GM23338 (cell line): Measurements from ENCODE around the gene KIAA1328. TPM values are rescaled to one million over a fixed set of nuclear protein-coding genes. Genes with fewer than 3 reads are reported as not detected.

Experiments
- ATAC-seq: fragments of 200-7000 bp; cut with Tn5 transposase; 3 replicates; pipeline ENCODE4 v1.9.1; 2020
- DNase-seq: peaks from one replicate; pipeline ENCODE4 v3.0.0-alpha.2; 2015; ENCODE audit warnings: low spot score
- H2AFZ ChIP-seq: fragments of 200-600 bp; sonication (generic); 2 replicates; pipeline ENCODE4 v1.8.0; 2016; ENCODE audit warnings: antibody characterized with exemption, mild to moderate bottlenecking, moderate library complexity
- H3F3A ChIP-seq: fragments of 200-600 bp; sonication (generic); replicated peaks from 2 replicates; pipeline ENCODE4 v1.8.0; 2017; ENCODE audit warnings: antibody characterized with exemption, mixed run types, low read depth
- H3K27ac ChIP-seq: fragments of 200-600 bp; sonication (generic); 2 replicates; pipeline ENCODE4 v1.6.1; 2016; ENCODE audit warnings: low read depth
- H3K27me3 ChIP-seq: fragments of 200-600 bp; sonication (generic); 2 replicates; pipeline ENCODE4 v1.8.0; 2016; ENCODE audit warnings: mild to moderate bottlenecking, mixed run types, moderate library complexity; ENCODE audit not compliant: insufficient read depth
- H3K36me3 ChIP-seq: fragments of 200-600 bp; sonication (generic); 2 replicates; pipeline ENCODE4 v1.8.0; 2016; ENCODE audit warnings: mild to moderate bottlenecking; ENCODE audit not compliant: insufficient read depth
- H3K4me1 ChIP-seq: fragments of 200-600 bp; sonication (generic); 2 replicates; pipeline ENCODE4 v1.8.0; 2016; ENCODE audit warnings: mild to moderate bottlenecking, moderate library complexity; ENCODE audit not compliant: insufficient read depth
- H3K4me2 ChIP-seq: fragments of 200-600 bp; sonication (generic); 2 replicates; pipeline ENCODE4 v1.7.1; 2017; ENCODE audit warnings: mixed run types
- H3K4me3 ChIP-seq: fragments of 200-600 bp; sonication (generic); 2 replicates; pipeline ENCODE4 v1.6.1; 2016; ENCODE audit warnings: mixed run types
- H3K79me2 ChIP-seq: fragments of 200-600 bp; sonication (generic); replicated peaks from 2 replicates; pipeline ENCODE4 v1.8.0; 2017; ENCODE audit warnings: mild to moderate bottlenecking; ENCODE audit not compliant: insufficient read depth
- H3K9me2 ChIP-seq: fragments of 200-600 bp; sonication (generic); 2 replicates; pipeline ENCODE4 v1.8.0; 2017; ENCODE audit not compliant: insufficient read depth
- H4K20me1 ChIP-seq: fragments of 200-600 bp; sonication (generic); replicated peaks from 2 replicates; pipeline ENCODE4 v1.8.0; 2017; ENCODE audit warnings: mild to moderate bottlenecking; ENCODE audit not compliant: insufficient read depth
- H3K27ac Mint-ChIP-seq: 2 replicates; pipeline ENCODE4 v1.8.0; 2020; ENCODE audit warnings: inconsistent platforms, mild to moderate bottlenecking, moderate library complexity, mixed read lengths
- H3K27me3 Mint-ChIP-seq: 3 replicates; pipeline ENCODE4 v1.8.0; 2022; ENCODE audit warnings: low read depth, mild to moderate bottlenecking, moderate library complexity, mixed read lengths, inconsistent platforms; ENCODE audit not compliant: insufficient read depth, poor library complexity
- H3K36me3 Mint-ChIP-seq: 3 replicates; pipeline ENCODE4 v1.8.0; 2021; ENCODE audit warnings: low read depth, mild to moderate bottlenecking, inconsistent platforms, moderate library complexity, mixed read lengths
- H3K4me1 Mint-ChIP-seq: 3 replicates; pipeline ENCODE4 v1.8.0; 2020; ENCODE audit warnings: mild to moderate bottlenecking, inconsistent platforms, mixed read lengths
- H3K4me3 Mint-ChIP-seq: 3 replicates; pipeline ENCODE4 v1.8.0; 2021; ENCODE audit warnings: moderate library complexity, mild to moderate bottlenecking, inconsistent platforms, mixed read lengths
- H3K9me3 Mint-ChIP-seq: 3 replicates; pipeline ENCODE4 v1.8.0; 2020; ENCODE audit warnings: moderate library complexity, mild to moderate bottlenecking, inconsistent platforms, mixed read lengths
- CREB1 ChIP-seq: fragments of 250-450 bp; sonication (Bioruptor Pico); IDR thresholded peaks from 2 replicates; pipeline ENCODE4 v1.5.0; 2020; ENCODE audit warnings: low read depth, mild to moderate bottlenecking, moderate library complexity
- EZH2 ChIP-seq: fragments of 200-600 bp; sonication (generic); IDR thresholded peaks from one replicate; pipeline ENCODE4 v1.8.0; 2017; ENCODE audit warnings: antibody characterized with exemption, mild to moderate bottlenecking, low read depth; ENCODE audit not compliant: unreplicated experiment
- EZH2phosphoT487 ChIP-seq: fragments of 200-600 bp; sonication (generic); IDR thresholded peaks from one replicate; pipeline ENCODE4 v1.8.1; 2018; ENCODE audit warnings: antibody characterized with exemption; ENCODE audit not compliant: unreplicated experiment
- JUNB ChIP-seq: IDR thresholded peaks from one replicate; pipeline ENCODE4 v1.6.1; 2016; ENCODE audit warnings: antibody characterized with exemption; ENCODE audit not compliant: unreplicated experiment
- NANOG ChIP-seq: IDR thresholded peaks from 2 replicates; pipeline ENCODE4 v1.6.1; 2016; ENCODE audit warnings: antibody characterized with exemption, borderline replicate concordance
- POLR2AphosphoS5 ChIP-seq: IDR thresholded peaks from 2 replicates; pipeline ENCODE4 v1.6.1; 2016; ENCODE audit warnings: antibody characterized with exemption, low read depth
- STAT1 ChIP-seq: IDR thresholded peaks from one replicate; pipeline ENCODE4 v1.6.1; 2016; ENCODE audit warnings: antibody characterized with exemption; ENCODE audit not compliant: unreplicated experiment
- ZNF114 ChIP-seq: fragments of 250-450 bp; sonication (Bioruptor Pico); IDR thresholded peaks from 2 replicates; pipeline ENCODE4 v1.5.0; 2020; ENCODE audit warnings: mild to moderate bottlenecking, moderate library complexity
- ZNF331 ChIP-seq: fragments of 250-450 bp; sonication (Bioruptor Pico); IDR thresholded peaks from 2 replicates; pipeline ENCODE4 v1.5.0; 2020; ENCODE audit warnings: low read depth, mild to moderate bottlenecking, moderate library complexity
- polyA plus RNA-seq: library from polyadenylated mRNA; unstranded; fragments of >200 nt; fragmentation: Nextera tagmentation; extraction: Ambion mirVana; gene quantifications from 2 replicates; pipeline ENCODE4 v1.2.1, GENCODE V29; 2016
- total RNA-seq: library from RNA; depleted of rRNA; stranded (reverse); fragments of >200 nt; shearing (Covaris generic); gene quantifications from 2 replicates; pipeline ENCODE4 v1.2.3, GENCODE V29; 2014
- TF ChIP-seq, protein P1 (sequence below): IDR thresholded peaks from one replicate; pipeline ENCODE4 v1.6.1; 2018; ENCODE audit warnings: antibody characterized with exemption; ENCODE audit not compliant: unreplicated experiment
- TF ChIP-seq, protein P2 (sequence below), 2 experiments: fragments of 200-600 bp in 1 of 2; sonication (generic) in 1 of 2; conservative IDR thresholded peaks; 2 replicates each; pipeline versions ENCODE4 v1.5.1 to v1.6.1; 2016 to 2017; ENCODE audit warnings: antibody characterized with exemption in 2 of 2, low read depth in 2 of 2, mild to moderate bottlenecking in 2 of 2, moderate library complexity in 1 of 2
- TF ChIP-seq, protein P3 (sequence below): IDR thresholded peaks from 2 replicates; pipeline ENCODE4 v1.6.1; 2016; ENCODE audit warnings: antibody characterized with exemption
- TF ChIP-seq, protein P4 (sequence below): fragments of 250-450 bp; sonication (Bioruptor Pico); IDR thresholded peaks from 2 replicates; pipeline ENCODE4 v1.5.0; 2020; ENCODE audit warnings: mild to moderate bottlenecking, moderate library complexity

Gene KIAA1328
- total and polyA plus RNA-seq, 2 experiments from 2014 or later, result 5.2 to 8.4 TPM

DNA sequence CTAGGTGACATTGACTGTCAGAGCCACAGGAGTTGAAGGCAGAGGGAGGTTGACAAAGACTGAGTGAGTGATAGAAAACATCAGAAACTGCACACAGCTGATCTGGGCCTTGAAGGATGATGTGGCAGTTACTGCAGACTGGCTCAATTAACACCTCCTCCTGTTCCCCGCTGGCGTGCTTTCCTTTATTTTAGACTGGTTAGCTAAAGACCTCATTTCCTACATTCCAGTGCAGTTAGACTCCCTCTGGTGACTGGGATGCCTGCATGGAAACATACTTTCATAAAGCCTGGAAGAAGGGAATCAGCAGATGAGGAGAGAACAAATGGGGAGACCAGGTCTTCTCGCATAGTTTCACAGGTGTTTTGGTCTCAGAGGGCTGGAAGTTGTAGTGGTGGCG, 7.2 kb upstream of the KIAA1328 start:
- no peaks in the 10 kb centered on the region for H3K9me2 ChIP-seq
- no peaks in the 10 kb centered on the region for H3K4me1 ChIP-seq
- no peaks in the 10 kb centered on the region for H3K27me3 ChIP-seq
- 0 out of 2 replicates have a peak, but pooled peaks cover 12% of the 10 kb centered on the region for H3K36me3 ChIP-seq
- H2AFZ ChIP-seq, result no peak overlapping the region
- H3K4me3 ChIP-seq, result no peak overlapping the region
- Mint-ChIP-seq H3K27me3 (no peaks in the 10 kb centered on the region), H3K36me3 (peaks cover 32% of the 10 kb centered on the region), H3K27ac (no peak overlapping the region), H3K9me3 (no peaks in the 10 kb centered on the region), H3K4me1 (peaks cover 3% of the 10 kb centered on the region; the same call in 2 of the 3 replicates), H3K4me3 (no peak overlapping the region)
- no peak overlapping the region for H3K4me2 ChIP-seq
- no peak for TF ChIP-seq STAT1
- TF ChIP-seq, protein P1, sequence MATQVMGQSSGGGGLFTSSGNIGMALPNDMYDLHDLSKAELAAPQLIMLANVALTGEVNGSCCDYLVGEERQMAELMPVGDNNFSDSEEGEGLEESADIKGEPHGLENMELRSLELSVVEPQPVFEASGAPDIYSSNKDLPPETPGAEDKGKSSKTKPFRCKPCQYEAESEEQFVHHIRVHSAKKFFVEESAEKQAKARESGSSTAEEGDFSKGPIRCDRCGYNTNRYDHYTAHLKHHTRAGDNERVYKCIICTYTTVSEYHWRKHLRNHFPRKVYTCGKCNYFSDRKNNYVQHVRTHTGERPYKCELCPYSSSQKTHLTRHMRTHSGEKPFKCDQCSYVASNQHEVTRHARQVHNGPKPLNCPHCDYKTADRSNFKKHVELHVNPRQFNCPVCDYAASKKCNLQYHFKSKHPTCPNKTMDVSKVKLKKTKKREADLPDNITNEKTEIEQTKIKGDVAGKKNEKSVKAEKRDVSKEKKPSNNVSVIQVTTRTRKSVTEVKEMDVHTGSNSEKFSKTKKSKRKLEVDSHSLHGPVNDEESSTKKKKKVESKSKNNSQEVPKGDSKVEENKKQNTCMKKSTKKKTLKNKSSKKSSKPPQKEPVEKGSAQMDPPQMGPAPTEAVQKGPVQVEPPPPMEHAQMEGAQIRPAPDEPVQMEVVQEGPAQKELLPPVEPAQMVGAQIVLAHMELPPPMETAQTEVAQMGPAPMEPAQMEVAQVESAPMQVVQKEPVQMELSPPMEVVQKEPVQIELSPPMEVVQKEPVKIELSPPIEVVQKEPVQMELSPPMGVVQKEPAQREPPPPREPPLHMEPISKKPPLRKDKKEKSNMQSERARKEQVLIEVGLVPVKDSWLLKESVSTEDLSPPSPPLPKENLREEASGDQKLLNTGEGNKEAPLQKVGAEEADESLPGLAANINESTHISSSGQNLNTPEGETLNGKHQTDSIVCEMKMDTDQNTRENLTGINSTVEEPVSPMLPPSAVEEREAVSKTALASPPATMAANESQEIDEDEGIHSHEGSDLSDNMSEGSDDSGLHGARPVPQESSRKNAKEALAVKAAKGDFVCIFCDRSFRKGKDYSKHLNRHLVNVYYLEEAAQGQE, result no peak
- TF ChIP-seq, protein P2, sequence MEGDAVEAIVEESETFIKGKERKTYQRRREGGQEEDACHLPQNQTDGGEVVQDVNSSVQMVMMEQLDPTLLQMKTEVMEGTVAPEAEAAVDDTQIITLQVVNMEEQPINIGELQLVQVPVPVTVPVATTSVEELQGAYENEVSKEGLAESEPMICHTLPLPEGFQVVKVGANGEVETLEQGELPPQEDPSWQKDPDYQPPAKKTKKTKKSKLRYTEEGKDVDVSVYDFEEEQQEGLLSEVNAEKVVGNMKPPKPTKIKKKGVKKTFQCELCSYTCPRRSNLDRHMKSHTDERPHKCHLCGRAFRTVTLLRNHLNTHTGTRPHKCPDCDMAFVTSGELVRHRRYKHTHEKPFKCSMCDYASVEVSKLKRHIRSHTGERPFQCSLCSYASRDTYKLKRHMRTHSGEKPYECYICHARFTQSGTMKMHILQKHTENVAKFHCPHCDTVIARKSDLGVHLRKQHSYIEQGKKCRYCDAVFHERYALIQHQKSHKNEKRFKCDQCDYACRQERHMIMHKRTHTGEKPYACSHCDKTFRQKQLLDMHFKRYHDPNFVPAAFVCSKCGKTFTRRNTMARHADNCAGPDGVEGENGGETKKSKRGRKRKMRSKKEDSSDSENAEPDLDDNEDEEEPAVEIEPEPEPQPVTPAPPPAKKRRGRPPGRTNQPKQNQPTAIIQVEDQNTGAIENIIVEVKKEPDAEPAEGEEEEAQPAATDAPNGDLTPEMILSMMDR (conservative IDR thresholded peaks at IDR 0.05; ENCODE audit: low read depth in 2 of 2), result no peak
- no peak for TF ChIP-seq NANOG
- TF ChIP-seq, protein P3, sequence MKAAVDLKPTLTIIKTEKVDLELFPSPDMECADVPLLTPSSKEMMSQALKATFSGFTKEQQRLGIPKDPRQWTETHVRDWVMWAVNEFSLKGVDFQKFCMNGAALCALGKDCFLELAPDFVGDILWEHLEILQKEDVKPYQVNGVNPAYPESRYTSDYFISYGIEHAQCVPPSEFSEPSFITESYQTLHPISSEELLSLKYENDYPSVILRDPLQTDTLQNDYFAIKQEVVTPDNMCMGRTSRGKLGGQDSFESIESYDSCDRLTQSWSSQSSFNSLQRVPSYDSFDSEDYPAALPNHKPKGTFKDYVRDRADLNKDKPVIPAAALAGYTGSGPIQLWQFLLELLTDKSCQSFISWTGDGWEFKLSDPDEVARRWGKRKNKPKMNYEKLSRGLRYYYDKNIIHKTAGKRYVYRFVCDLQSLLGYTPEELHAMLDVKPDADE, result no peak
- no peak for TF ChIP-seq POLR2AphosphoS5
- no peak for TF ChIP-seq JUNB
- TF ChIP-seq EZH2phosphoT487, result no peak
- no peak for TF ChIP-seq CREB1
- no peak for TF ChIP-seq ZNF331 (CRISPR knock-in tag)
- TF ChIP-seq EZH2, result no peak
- TF ChIP-seq, protein P4, sequence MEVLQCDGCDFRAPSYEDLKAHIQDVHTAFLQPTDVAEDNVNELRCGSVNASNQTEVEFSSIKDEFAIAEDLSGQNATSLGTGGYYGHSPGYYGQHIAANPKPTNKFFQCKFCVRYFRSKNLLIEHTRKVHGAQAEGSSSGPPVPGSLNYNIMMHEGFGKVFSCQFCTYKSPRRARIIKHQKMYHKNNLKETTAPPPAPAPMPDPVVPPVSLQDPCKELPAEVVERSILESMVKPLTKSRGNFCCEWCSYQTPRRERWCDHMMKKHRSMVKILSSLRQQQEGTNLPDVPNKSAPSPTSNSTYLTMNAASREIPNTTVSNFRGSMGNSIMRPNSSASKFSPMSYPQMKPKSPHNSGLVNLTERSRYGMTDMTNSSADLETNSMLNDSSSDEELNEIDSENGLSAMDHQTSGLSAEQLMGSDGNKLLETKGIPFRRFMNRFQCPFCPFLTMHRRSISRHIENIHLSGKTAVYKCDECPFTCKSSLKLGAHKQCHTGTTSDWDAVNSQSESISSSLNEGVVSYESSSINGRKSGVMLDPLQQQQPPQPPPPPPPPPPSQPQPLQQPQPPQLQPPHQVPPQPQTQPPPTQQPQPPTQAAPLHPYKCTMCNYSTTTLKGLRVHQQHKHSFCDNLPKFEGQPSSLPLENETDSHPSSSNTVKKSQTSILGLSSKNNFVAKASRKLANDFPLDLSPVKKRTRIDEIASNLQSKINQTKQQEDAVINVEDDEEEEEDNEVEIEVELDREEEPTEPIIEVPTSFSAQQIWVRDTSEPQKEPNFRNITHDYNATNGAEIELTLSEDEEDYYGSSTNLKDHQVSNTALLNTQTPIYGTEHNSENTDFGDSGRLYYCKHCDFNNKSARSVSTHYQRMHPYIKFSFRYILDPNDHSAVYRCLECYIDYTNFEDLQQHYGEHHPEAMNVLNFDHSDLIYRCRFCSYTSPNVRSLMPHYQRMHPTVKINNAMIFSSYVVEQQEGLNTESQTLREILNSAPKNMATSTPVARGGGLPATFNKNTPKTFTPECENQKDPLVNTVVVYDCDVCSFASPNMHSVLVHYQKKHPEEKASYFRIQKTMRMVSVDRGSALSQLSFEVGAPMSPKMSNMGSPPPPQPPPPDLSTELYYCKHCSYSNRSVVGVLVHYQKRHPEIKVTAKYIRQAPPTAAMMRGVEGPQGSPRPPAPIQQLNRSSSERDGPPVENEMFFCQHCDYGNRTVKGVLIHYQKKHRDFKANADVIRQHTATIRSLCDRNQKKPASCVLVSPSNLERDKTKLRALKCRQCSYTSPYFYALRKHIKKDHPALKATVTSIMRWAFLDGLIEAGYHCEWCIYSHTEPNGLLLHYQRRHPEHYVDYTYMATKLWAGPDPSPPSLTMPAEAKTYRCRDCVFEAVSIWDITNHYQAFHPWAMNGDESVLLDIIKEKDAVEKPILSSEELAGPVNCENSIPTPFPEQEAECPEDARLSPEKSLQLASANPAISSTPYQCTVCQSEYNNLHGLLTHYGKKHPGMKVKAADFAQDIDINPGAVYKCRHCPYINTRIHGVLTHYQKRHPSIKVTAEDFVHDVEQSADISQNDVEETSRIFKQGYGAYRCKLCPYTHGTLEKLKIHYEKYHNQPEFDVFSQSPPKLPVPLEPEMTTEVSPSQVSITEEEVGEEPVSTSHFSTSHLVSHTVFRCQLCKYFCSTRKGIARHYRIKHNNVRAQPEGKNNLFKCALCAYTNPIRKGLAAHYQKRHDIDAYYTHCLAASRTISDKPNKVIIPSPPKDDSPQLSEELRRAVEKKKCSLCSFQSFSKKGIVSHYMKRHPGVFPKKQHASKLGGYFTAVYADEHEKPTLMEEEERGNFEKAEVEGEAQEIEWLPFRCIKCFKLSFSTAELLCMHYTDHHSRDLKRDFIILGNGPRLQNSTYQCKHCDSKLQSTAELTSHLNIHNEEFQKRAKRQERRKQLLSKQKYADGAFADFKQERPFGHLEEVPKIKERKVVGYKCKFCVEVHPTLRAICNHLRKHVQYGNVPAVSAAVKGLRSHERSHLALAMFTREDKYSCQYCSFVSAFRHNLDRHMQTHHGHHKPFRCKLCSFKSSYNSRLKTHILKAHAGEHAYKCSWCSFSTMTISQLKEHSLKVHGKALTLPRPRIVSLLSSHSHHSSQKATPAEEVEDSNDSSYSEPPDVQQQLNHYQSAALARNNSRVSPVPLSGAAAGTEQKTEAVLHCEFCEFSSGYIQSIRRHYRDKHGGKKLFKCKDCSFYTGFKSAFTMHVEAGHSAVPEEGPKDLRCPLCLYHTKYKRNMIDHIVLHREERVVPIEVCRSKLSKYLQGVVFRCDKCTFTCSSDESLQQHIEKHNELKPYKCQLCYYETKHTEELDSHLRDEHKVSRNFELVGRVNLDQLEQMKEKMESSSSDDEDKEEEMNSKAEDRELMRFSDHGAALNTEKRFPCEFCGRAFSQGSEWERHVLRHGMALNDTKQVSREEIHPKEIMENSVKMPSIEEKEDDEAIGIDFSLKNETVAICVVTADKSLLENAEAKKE (CRISPR knock-in tag), result no peak
- TF ChIP-seq ZNF114, result no peak
- H3K79me2 ChIP-seq, result peaks cover 19% of the 10 kb centered on the region
- DNase-seq, result peak; percentile 8
- no peak for ATAC-seq
- peaks cover 13% of the 10 kb centered on the region for H4K20me1 ChIP-seq
- H3F3A ChIP-seq, result no peaks in the 10 kb centered on the region
- H3K27ac ChIP-seq, result no peak overlapping the region
